HG03064 (cell line): Measurements from ENCODE around the gene FAIM.
"Not testable (repeated sequence)": the region's sequence is repeated elsewhere in the genome, so short reads cannot be mapped to it uniquely, and the experiment has no call there.

Source experiments
- ATAC-seq: cut with Tn5 transposase; IDR thresholded peaks from one replicate; pipeline ENCODE4 v1.9.1; 2021; ENCODE audit warnings: low read depth; ENCODE audit not compliant: unreplicated experiment

FAIM gene, protein sequence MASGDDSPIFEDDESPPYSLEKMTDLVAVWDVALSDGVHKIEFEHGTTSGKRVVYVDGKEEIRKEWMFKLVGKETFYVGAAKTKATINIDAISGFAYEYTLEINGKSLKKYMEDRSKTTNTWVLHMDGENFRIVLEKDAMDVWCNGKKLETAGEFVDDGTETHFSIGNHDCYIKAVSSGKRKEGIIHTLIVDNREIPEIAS

DNA sequence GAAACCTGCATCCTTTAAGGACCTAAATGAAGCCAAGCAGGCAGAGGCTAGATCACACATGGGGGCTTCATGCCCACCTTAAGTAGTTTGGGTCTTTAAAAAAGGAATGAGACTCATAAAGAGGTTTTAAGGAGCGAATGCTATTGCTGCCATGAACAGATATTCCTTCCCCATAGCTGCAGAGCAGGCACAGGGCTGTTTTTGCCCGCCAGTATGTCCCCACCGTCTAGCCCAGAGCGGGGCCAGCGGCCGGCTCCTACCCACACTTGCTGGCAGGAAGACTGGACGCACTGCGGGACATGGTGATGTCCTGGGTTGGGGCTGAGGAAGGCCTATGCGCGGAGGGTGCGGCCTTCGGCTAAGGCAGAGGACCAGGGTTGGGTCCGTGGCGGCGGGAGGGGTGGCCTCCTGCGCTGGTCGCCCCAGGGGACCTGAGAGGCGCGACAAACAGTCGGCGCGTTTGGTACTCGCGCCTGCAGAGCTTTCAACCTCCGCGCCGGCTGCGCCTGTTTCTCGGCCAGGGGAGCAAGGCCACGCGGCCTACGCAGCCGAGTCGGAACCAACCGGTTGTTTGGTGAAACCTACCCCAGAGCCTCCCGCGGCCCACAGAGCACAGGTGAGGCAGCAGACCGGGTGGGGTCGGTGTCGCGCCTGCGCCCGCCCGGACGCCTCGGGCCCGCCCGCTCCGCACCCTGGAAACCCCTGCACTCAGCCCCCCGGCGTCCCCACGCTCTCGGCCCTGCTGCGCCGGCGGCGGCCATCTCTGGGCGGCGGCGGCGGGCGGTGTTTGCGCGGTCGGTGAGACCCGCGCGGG lies at the start of gene FAIM:
TSS of gene FAIM (plus strand) at position 450 of the 814 bp plus-strand sequence. CDS start 10,956 bp downstream, outside the sequence.
- ATAC-seq: peak; percentile 68

DNA sequence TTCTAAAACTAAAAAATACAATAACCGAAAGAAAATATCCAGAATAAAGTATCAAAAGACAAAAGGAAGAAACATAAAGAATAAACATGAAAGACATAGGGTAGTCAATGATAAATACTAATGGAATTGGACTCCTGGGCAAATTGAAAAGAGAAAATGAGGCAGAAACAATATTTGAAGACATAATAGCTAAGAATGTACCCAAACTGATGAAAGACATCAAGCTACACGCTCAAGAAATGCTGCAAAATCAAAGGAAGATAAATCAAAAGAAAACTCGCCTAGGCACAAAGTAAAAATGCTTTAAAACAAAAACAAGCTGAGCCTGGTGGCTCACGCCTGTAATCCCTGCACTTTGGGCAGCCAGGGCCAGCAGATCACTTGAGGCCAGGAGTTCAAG lies 49.4 kb upstream of the FAIM start:
- ATAC-seq: no peak

DNA sequence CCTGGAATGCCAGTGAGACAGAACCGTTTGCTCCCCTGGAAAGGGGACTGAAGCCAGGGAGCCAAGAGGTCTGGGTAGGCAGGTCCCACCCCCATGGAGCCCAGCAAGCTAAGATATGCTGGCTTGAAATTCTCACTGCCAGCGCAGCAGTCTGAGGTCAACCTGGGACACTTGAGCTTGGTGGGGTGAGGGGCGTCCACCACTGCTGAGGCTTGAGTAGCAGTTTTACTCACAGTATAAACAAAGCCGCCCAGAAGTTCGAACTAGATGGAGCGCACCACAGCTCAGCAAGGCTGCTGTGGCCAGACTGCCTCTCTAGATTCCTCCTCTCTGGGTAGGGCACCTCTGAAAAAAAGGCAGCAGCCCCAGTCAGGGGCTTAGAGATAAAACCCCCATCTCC lies 48.1 kb upstream of the FAIM start:
- ATAC-seq: no peak

DNA sequence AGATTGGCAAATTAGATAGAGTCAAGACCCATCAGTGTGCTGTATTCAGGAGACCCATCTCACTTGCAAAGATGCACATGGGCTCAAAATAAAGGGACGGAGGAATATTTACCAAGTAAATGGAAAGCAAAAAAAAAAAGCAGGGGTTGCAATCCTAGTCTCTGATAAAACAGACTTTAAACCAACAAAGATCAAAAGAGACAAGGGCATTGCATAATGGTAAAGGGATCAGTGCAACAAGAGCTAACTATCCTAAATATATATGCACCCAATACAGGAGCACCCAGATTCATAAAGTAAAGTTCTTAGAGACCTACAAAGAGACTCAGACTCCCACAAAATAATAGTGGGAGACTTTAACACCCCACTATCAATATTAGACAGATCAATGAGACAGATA lies 45.7 kb upstream of the FAIM start:
- ATAC-seq: not testable (repeated sequence)

DNA sequence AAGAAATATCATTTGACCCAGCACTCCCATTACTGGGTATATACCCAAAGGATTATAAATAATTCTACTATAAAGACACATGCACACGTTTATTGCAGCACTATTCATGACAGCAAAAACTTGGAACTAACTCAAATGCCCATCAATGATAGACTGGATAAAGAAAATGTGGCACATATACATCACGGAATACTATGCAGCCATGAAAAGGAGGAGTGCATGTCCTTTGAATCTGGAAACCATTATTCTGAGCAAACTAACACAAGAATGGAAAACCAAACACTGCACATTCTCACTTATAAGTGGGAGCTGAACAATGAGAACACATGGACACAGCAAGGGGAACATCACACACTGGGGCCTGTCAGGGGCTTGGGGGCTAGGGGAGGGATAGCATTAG lies 42.3 kb upstream of the FAIM start:
- not testable (repeated sequence) for ATAC-seq

DNA sequence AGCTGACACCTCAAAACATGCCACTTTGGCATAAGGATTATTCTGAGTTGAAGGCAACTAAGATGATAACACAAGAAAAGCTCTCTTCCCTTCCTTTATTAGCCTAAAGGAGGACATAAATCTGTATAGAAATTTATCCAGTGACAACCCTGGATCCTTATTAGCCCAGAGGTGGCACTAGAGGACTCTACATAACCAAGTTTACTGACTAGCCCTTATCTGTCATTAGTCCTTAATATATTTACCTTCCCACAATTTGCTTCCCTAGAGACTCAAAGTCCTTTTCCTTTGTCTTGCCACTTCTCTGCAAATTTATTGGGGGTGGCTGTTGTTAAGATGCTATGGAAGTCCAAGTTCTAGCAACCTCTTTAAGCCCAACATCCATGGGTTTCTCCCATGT lies 41.2 kb upstream of the FAIM start:
- ATAC-seq: no peak

DNA sequence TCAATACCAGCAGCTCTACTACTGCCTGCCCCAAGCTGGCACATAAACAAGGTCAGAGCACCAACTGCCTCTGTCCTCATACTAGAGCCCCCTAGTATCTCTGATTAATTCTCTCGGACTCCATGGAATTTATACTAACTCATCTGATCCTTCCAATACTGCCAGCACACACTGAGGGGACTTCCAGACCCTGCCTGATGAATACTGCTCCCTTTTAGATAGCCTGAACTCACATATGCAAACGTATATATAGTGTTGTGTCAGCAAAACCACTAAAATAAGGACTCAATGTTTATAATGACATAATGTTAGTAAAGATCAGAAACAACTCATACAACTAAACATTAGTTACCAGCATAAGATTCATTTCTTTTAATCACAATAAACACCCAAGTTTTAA lies 39.5 kb upstream of the FAIM start:
- ATAC-seq: no peak

DNA sequence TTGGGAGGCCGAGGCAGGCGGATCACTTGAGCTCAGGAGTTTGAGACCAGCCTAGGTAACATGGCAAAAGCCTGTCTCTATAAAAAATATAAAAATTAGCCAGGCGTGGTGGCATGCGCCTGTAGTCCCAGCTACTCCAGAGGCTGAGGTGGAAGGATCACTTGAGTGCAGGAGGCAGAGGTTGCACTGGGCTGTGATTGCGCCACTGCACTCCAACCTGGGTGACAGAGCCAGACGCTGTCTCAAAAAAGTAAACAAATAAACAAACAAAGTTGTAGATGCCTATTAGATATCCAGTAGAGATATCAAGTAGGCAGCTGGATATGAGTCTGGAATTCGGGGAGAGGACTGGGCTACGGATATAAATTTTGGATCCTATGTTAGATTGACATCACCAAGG lies 38.9 kb upstream of the FAIM start:
- not testable (repeated sequence) for ATAC-seq

DNA sequence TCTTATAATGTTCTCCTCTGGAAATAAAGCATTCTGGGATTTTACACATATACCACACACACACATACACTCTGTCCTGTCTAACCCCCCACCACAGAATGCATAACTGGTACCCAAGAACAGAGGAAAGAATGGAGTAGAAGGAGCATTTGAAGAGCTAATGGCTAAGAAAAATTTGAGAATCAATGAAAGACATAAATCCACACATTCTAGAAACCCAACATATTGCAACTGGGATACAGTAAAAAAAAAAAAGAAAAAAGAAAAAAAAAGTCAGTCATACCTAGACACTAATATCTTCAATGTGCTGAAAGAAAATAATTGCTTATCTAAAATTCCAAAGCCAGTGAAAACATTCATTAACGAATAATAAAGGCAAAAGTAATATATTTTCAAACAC lies 35.4 kb upstream of the FAIM start:
- ATAC-seq: no peak

DNA sequence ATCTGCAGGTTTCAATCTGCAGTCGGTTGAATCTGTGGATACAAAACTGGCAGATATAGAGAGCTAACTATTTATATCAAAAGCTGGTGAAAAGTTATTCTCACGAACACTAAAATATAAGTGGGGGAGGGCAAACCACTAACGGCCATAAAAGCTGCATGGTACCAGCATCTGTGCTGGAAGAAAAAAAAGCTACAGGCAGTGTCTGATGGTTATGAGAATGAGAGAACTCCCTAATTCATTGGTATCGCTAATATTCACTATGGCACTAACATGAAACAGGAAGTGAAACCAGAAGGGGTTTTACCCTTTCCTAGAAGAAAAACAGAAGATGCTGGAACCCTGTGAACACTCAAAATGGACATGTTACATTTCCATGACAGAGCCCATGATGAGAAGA lies 30.4 kb upstream of the FAIM start:
- peak; percentile 67 for ATAC-seq

DNA sequence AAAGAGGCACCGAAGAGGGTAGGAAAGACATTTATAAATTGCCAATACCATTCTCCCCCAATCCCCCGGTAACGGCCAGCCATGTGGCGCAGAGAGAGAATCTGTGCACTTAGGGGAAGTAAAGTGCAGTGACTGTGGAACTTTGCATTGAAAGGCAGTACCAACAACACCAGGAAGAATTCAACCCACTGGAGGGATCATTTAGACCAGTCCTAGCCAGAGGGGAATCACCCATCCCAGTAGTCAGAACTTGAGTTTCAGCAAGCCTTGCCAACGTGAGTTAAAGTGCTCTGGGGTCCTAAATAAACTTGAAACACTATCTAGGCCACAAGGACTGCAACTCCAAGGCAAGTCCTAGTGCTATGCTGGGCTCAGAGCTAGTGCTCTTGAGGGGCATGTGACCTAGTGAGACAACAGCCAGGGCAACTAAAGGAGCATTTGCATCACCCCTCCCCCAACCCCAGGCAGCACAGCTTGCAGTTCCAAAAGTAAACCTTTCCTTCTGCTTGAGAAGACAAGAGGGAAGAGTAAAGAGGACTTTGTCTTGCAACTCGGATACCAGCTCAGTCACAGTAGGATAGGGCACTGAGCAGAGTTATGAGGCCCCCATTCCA lies 29.5 kb upstream of the FAIM start:
- no peak for ATAC-seq

DNA sequence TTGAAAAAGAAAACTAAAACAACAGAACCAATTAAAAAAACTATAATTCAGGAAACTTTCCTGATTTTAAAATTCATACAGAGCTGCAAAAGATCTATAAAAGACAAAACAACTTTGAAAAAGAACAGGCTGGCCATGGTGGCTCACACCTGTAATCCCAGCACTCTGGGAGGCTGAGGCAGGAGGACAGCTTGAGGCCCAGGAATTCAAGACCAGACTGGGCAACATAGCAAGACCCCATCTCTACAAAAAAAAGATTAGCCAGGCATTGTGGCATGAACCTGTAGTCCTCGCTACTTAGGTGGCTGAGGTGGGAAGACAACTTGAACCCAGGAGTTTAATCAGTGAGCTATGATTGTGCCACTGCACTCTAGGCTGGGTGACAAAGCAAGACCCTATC lies 21.2 kb upstream of the FAIM start:
- ATAC-seq: no peak

DNA sequence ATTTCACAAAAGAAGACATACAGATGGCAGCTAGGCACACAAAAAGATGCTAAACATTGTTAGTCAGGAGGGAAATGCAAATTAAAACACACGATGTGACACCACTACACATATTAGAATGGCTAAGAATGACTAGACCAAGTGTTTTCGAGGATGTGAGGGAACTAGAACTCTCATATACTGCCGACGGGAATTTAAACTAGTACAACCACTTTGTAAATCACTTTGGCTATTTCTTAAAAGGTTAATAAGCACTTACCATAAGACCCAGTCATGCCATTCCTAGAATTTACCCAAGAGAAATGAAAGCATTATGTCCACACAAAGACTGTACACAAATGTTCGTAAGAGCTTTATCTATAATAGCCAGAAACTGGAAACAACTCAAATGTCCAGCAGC lies 20.1 kb upstream of the FAIM start:
- no peak for ATAC-seq

DNA sequence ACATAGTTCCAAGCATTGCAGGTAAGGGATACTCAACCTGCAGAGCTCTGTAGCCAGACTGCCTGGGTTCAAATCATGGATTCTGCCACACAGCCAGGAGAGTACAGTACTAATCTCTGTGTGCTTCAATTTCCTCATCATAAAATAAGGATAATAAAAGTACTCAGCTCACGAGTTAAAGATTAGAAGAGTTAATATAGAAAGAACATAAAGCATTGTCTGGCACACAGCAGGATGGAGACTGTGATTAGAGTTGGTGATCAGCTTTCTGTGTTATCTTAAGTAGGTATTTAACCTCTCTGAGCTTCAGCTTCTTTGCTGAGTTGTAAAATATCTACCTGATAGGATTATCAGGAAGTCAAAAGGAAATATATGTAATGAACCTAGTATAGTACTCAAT lies 17.2 kb upstream of the FAIM start:
- ATAC-seq: no peak

DNA sequence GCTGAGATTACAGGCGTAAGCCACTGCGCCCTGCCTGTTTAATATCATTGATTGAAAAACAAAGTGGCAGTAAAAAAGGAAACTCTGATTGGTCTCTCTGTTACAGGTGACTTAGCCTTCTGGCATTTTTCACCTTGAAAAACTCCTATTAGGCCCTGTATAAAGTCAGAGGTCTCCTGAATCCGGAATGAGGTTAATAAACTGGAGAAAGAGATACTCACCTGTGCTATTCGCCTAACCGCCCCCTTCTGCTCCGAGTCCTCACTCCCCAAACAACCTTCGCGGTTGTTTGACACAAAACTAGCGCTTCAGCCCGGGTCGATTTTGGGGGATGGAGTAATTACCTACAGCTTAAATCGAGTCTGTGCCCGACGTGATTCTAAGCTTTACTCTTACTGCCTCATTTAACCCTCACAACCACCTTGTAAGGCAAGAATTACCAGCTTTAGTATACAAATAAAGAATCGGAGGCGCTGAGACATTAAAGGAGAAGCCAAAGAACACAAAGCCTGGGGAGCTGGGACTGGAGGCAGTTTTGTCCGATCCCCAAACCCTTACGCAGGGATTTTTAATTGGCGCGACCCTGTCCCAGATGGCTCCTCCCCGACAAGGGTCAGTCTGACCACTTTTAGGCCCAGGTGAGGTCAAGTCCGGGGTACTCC lies 15.0 kb upstream of the FAIM start:
- no peak for ATAC-seq

DNA sequence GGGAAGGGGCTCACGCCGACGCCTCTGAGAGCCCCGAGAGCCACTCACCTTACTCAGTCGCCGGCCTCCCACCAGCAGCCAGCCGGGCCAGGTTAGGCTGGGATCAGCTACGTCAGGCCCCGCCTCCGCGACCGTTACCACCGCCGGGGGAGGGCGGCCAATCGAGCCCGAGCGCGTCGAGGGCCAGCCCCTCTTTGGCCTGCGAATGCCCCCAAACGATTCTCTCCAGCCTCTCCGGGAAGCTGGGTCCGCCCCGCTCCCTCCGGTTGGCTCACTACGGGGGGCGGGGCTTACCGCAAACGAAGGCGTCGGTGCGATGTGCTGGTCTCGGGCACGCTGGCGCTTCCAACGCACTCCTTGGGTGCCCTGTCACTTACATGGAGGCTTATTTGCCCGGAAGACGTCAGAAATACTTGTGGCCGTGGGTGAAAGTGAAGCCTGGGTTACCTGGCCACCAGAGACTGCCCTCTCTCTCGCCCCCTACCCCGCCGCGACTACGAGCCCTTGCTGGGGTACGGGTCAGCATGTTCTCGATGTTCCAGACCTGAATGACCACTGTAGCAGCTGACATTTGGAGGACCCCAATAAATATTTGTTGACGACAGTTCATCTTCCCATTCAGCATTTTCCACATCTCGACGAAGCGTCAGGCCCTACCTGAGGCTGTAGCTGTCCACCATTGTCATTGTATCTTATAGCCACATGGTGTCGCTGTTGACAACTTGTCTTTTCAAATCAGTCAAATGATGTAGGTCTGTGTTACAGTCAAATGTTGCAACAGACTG lies 14.2 kb upstream of the FAIM start, which contains the start of gene CEP70:
TSS of gene CEP70 (minus strand) at position 111 of the 785 bp plus-strand sequence. CDS start 21,333 bp downstream, outside the sequence.
- ATAC-seq: peak; percentile 89

DNA sequence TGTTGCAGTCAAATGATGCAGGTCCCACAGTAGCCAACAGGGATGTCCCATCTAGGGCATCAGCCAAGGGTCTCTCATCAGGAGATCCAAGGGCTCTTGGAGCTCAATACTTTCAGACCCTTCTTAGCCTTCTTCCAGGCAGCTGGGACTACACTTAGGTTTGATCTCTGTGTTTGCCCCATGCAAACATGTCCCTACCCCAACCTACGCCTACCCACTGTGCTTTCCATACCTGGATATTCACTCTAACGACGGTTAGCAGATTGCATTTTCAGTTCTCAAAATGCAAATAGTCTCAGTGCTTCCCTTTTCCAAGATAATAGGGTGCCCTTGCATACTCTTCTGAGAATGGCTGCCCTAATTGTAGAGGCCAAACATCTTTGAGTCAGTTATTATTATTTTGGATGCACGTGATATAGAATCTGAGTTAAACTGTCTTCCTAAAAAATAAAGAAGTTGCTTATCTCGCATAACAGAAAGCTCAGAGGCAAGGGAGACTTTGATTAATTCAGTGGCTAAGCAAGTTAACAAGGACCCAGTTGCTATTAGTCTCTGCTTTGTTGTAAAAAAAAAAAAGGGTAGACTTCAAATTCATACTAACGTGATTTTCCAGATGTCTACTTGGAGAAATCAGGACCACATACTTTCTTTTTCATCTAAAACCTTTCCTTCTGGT lies 13.5 kb upstream of the FAIM start:
- ATAC-seq: no peak

DNA sequence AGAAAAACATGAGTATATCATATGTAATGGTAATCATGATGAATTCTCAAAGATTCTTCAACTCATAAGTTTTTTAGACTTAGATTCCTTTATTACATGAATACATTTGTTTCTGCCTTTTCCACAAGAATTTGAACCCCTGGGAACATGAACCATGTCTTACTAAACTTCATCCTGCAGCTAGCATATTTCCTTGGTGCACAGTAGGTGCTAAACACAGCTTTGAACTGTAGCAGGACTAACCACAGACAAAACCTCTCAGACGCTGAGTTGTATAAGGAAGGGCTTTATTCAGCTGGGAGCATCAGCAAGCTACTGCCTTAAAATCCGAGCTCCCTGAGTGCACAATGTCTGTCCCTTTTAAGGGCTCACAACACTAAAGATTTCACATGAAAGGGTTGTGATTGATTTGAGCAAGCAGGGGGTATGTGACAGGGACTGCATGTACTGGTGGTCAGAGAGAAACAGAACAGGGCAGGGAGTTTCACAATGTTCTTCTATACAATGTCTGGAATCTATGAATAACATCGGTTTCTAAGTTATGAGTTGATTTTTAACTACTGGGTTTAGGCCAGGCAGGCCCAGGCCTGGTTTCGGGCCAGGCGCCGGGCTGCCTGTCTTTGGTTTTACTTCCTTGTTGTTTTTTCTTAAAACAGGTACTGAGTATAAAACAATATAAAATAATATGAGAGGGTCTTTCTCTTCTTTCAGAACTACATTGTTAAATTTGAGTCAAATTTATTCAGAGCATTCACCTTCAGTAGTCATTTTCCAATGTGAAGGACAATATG lies 11.2 kb upstream of the FAIM start:
- not testable (repeated sequence) for ATAC-seq

DNA sequence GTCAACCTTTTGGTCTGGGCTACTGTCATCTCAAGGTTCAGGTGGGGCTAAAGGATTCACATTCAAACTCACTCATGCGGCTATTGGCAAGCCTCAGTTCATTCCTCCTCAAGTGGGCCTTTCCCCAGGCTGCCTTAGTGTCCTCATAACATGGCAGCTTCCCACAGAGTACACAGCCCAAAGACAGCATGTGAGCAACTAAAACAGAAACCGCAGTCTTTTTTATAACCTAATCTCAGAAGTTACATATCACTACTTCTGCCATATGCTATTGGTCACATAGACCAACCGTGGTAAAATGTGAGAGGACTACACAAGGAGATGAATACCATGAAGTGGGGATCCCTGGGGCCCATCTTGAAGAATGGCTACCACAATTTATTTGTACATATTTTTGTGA lies 10.0 kb upstream of the FAIM start:
- no peak for ATAC-seq
